ENCODE measurements around the gene TSHZ2. TPM values are rescaled to one million over a fixed set of nuclear protein-coding genes. Genes with fewer than 3 reads are reported as not detected.

TSHZ2 gene
- total and polyA plus RNA-seq, 4 donors: 0.93 to 8.8 (median 3.8) TPM

DNA sequence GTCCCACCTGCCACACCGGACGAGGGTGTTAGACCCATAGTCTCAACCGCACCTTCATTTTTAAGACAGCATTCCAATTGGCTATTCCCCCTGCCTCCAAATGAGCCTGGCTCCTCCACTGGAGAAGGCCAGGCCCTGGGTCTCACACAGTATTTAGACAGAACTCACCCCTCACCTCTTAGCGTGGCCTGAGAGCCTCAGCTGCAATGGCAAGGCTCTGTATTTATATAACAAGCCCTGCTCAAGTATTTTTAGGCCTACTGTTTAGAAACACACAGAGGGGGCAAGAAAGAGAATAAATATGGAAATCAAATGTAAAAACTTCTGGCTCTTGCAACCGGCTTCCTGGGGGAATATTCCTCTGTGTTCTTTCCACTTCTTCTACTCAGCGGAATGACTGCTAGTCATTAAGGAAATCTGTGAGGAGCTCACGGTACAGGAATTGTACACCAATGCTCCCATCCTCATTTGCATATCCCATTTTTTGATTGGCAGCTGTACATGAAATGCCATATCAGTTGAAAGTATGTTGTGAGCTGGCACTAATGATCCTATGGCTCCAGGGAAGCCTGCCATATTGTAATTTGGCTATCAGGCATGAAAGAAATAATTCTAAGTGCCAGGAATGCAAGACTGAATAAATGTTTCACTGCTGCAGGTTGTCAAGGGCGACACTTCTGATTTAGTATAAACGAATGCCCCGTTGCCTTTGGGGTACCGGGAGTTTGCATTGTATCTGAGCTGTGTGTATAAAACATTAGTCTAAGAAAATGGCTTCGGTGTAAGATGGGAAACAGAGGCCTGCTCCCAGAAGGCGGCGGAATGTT is 414.0 kb downstream of the TSHZ2 start:
- ATAC-seq (ENCODE audit: insufficient read depth, low FRiP score) (no peak), DNase-seq (peak in 2 of 3 donors; percentile 25 to 51)
- Histone ChIP-seq H3K4me3 (no peak overlapping the region), H3K9me3 (ENCODE audit: control insufficient read depth in 4 of 4, insufficient read depth in 3 of 4, low read length in 3 of 4) (peaks cover 0 to 2% (median 0%) of the 10 kb centered on the region in 4 donors), H3K27me3 (ENCODE audit: control insufficient read depth in 3 of 3, insufficient read depth in 3 of 3, low read length in 2 of 3) (no peaks in the 10 kb centered on the region), H3K4me1 (ENCODE audit: control insufficient read depth in 5 of 5, insufficient read depth in 5 of 5, low read length in 5 of 5) (peaks cover 0 to 14% (median 0%) of the 10 kb centered on the region in 5 donors), H3K27ac (ENCODE audit: low read depth in 1 of 2, low read length in 1 of 2) (no peak overlapping the region), H3K36me3 (ENCODE audit: control insufficient read depth in 4 of 4, insufficient read depth in 4 of 4, low read length in 4 of 4) (no peaks in the 10 kb centered on the region), H3K9ac (ENCODE audit: insufficient read depth in 1 of 2, low read length in 2 of 2) (no peak overlapping the region)
- TF ChIP-seq, protein P1, sequence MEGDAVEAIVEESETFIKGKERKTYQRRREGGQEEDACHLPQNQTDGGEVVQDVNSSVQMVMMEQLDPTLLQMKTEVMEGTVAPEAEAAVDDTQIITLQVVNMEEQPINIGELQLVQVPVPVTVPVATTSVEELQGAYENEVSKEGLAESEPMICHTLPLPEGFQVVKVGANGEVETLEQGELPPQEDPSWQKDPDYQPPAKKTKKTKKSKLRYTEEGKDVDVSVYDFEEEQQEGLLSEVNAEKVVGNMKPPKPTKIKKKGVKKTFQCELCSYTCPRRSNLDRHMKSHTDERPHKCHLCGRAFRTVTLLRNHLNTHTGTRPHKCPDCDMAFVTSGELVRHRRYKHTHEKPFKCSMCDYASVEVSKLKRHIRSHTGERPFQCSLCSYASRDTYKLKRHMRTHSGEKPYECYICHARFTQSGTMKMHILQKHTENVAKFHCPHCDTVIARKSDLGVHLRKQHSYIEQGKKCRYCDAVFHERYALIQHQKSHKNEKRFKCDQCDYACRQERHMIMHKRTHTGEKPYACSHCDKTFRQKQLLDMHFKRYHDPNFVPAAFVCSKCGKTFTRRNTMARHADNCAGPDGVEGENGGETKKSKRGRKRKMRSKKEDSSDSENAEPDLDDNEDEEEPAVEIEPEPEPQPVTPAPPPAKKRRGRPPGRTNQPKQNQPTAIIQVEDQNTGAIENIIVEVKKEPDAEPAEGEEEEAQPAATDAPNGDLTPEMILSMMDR (IDR thresholded peaks at IDR 0.05; ENCODE audit: control extremely low read depth, extremely low read depth): no peak
- 80 to 82% methylated on average over 14 of the region's 14 CpGs for WGBS, 2 donors

DNA sequence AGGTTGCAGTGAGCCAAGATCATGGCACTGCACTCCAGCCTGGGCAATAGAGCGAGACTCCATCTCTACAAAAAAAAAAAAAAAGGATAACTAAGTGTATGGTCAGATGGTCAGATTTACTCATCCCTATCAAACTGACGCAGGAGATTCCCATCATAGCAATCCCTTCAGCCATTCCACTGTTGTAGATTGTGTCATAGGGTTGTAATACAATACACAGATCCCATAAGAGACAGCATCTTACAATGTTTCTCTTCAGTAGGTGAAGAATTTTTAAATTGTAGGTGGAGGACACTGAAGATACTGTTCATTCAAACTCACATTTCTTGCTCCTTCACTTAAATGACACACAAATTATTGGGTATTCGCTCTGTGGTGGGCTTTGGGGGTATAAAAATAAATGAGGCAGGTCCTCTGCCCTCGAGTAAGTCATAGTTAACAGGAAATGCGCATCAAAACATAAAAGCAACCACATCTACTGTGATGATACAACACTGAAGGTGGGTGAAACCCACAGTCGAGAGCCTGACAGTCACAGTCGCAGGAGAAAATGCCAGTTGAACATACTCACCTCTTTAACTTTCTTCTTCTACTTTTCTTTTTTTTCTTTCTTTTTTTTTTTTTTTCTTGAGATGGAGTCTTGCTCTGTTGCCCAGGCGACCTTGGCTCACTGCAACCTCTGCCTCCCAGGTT is 416.0 kb downstream of the TSHZ2 start:
- Histone ChIP-seq H3K4me1 (ENCODE audit: control insufficient read depth in 5 of 5, insufficient read depth in 5 of 5, low read length in 5 of 5) (peaks cover 0 to 14% (median 0%) of the 10 kb centered on the region in 5 donors), H3K4me3 (no peak overlapping the region), H3K27me3 (ENCODE audit: control insufficient read depth in 3 of 3, insufficient read depth in 3 of 3, low read length in 2 of 3) (no peaks in the 10 kb centered on the region), H3K9ac (ENCODE audit: insufficient read depth in 1 of 2, low read length in 2 of 2) (no peak overlapping the region), H3K27ac (ENCODE audit: low read depth in 1 of 2, low read length in 1 of 2) (no peak overlapping the region), H3K36me3 (ENCODE audit: control insufficient read depth in 4 of 4, insufficient read depth in 4 of 4, low read length in 4 of 4) (no peaks in the 10 kb centered on the region), H3K9me3 (ENCODE audit: control insufficient read depth in 4 of 4, insufficient read depth in 3 of 4, low read length in 3 of 4) (peaks cover 0 to 2% (median 0%) of the 10 kb centered on the region in 4 donors)
- TF ChIP-seq, protein P1 (IDR thresholded peaks at IDR 0.05; ENCODE audit: control extremely low read depth, extremely low read depth): no peak
- DNase-seq (no peak), ATAC-seq (ENCODE audit: insufficient read depth, low FRiP score) (no peak)
- WGBS, 2 donors: 89 to 90% methylated on average over 8 of the region's 8 CpGs

DNA sequence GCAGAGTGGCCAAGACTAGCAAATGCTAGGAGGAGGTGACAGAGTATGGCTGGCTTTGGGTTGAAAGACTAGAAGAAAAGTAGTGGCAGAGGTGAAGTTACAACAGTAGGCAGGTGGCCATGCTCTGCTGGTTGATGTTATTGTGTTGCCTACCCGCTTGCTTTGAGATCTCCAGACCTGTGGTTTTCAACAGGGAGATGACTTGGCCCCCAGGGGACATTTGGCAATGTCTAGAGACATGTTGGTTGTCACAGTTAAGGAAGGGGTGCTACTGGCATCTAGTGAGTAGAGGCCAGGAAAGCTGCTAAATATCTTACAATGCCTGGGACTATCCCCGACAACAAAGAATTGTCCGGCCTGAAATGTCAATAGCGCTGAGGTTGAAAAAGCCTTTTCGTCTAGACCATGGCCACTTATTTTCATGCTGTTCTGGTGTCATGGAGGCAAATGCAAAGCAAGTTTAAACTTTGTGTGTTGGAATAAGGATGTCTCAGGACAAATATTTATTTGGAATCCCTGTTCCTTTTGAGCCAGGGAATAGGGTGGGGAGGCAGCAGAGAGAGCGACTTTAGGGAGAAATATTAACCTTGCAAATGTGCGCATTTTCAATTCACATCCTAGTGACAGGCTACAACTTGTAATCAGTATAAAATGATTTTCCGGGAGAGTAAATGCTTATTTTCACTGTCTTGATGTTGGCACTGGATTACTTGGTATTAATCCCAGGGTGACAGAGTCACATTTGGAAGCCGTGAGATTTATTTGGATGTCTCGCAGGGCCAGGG is 417.6 kb downstream of the TSHZ2 start:
- Histone ChIP-seq H3K27me3 (ENCODE audit: control insufficient read depth in 3 of 3, insufficient read depth in 3 of 3, low read length in 2 of 3) (no peaks in the 10 kb centered on the region), H3K4me1 (ENCODE audit: control insufficient read depth in 5 of 5, insufficient read depth in 5 of 5, low read length in 5 of 5) (peaks cover 0 to 7% (median 0%) of the 10 kb centered on the region in 5 donors), H3K4me3 (no peak overlapping the region), H3K27ac (ENCODE audit: low read depth in 1 of 2, low read length in 1 of 2) (no peak overlapping the region), H3K36me3 (ENCODE audit: control insufficient read depth in 4 of 4, insufficient read depth in 4 of 4, low read length in 4 of 4) (no peaks in the 10 kb centered on the region), H3K9ac (ENCODE audit: insufficient read depth in 1 of 2, low read length in 2 of 2) (no peak overlapping the region), H3K9me3 (ENCODE audit: control insufficient read depth in 4 of 4, insufficient read depth in 3 of 4, low read length in 3 of 4) (peaks cover 0 to 2% (median 0%) of the 10 kb centered on the region in 4 donors)
- ATAC-seq (ENCODE audit: insufficient read depth, low FRiP score) (no peak), DNase-seq (no peak)
- 81 to 84% methylated on average over 10 of the region's 10 CpGs for WGBS, 2 donors
- TF ChIP-seq, protein P1 (IDR thresholded peaks at IDR 0.05; ENCODE audit: control extremely low read depth, extremely low read depth): no peak
